ENCODE data around the gene CDC25C.

- TF ChIP-seq CTCF (IDR thresholded peaks at IDR 0.05; ENCODE audit: low read depth, low read length, missing input control) (no peak), TAF1 (conservative IDR thresholded peaks at IDR 0.05) (no peak), RXRA (IDR thresholded peaks at IDR 0.05) (peak in 1 of 2 donors; percentile 17), REST (IDR thresholded peaks at IDR 0.05) (no peak), FOXA1 (IDR thresholded peaks at IDR 0.05) (no peak), ATF3 (IDR thresholded peaks at IDR 0.05) (no peak), SP1 (IDR thresholded peaks at IDR 0.05) (peak; percentile 94), EGR1 (IDR thresholded peaks at IDR 0.05; ENCODE audit: low read depth in 2 of 2) (no peak), FOXA2 (IDR thresholded peaks at IDR 0.05) (peak; percentile 30)
These were observed at the start of gene CDC25C for GRCh38 chr5:138331449-138332368.

All from liver (tissue), 3 donors.